IMR-90 (cell line): ENCODE measurements around the gene SYT6. TPM values are rescaled to one million over a fixed set of nuclear protein-coding genes. Genes with fewer than 3 reads are reported as not detected.

Source experiments
- ATAC-seq: fragments of 200-7000 bp; cut with Tn5 transposase; 2 replicates; pipeline ENCODE4 v1.9.1; 2020; ENCODE audit warnings: low read depth, mild to moderate bottlenecking, moderate library complexity
- BruUV-seq: library from RNA; stranded (reverse); fragments of 400-500 nt; replicated peaks from 2 replicates; lab custom pipeline; 2021; lab: Mats Ljungman, UMichigan
- CTCF ChIA-PET: fragments of 300-600 bp; formaldehyde crosslinking; extraction: SDS; loops from one replicate; lab custom pipeline; 2021; ENCODE audit warnings: antibody characterized with exemption; lab: Yijun Ruan, JAX
- POLR2A ChIA-PET: fragments of 300-600 bp; sonication (Branson Sonifier 250); formaldehyde crosslinking; loops from one replicate; lab custom pipeline; 2022; ENCODE audit warnings: antibody characterized with exemption; ENCODE audit not compliant: unreplicated experiment; lab: Charles Lee
- DNase-seq: peaks from one replicate; pipeline ENCODE4 v3.0.0; 2013
- H2AFZ ChIP-seq: replicated peaks from 2 replicates; pipeline ENCODE3; 2013; ENCODE audit warnings: low read length, mild to moderate bottlenecking; ENCODE audit not compliant: poor library complexity
- H2AK5ac ChIP-seq: 2 replicates; pipeline ENCODE4 v1.6.1; 2013; ENCODE audit warnings: low read depth, low read length, inconsistent platforms
- H2AK9ac ChIP-seq: replicated peaks from 2 replicates; pipeline ENCODE3; 2013; ENCODE audit warnings: mild to moderate bottlenecking, low read depth, low read length, moderate library complexity; ENCODE audit not compliant: poor library complexity
- H2BK120ac ChIP-seq: 2 replicates; pipeline ENCODE4 v1.6.1; 2013; ENCODE audit warnings: low read depth, low read length, inconsistent platforms
- H2BK15ac ChIP-seq: 3 replicates; pipeline ENCODE4 v1.6.1; 2013; ENCODE audit warnings: low read depth, low read length, inconsistent platforms
- H2BK20ac ChIP-seq: 2 replicates; pipeline ENCODE4 v1.6.1; 2013; ENCODE audit warnings: low read depth, mild to moderate bottlenecking, inconsistent platforms, low read length, moderate library complexity
- H2BK5ac ChIP-seq: 2 replicates; pipeline ENCODE4 v1.6.1; 2013; ENCODE audit warnings: mild to moderate bottlenecking, low read depth, low read length, inconsistent platforms; ENCODE audit not compliant: poor library complexity, severe bottlenecking
- H3K14ac ChIP-seq: replicated peaks from 2 replicates; pipeline ENCODE4 v1.6.1; 2013; ENCODE audit warnings: low read depth, low read length, inconsistent platforms
- H3K18ac ChIP-seq: 2 replicates; pipeline ENCODE4 v1.6.1; 2013; ENCODE audit warnings: low read depth, low read length, control low read depth
- H3K23ac ChIP-seq: 2 replicates; pipeline ENCODE4 v1.6.1; 2013; ENCODE audit warnings: low read depth, low read length, inconsistent platforms
- H3K27ac ChIP-seq: 2 replicates; pipeline ENCODE4 v1.5.1; 2013; ENCODE audit warnings: mild to moderate bottlenecking, control low read depth, low read length; ENCODE audit not compliant: insufficient read depth
- H3K27me3 ChIP-seq: 2 replicates; pipeline ENCODE4 v1.6.1; 2013; ENCODE audit warnings: low read length; ENCODE audit not compliant: control insufficient read depth, insufficient read depth
- H3K36me3 ChIP-seq: 2 replicates; pipeline ENCODE4 v1.6.1; 2013; ENCODE audit warnings: low read length, mixed read lengths; ENCODE audit not compliant: control insufficient read depth, insufficient read depth
- H3K4ac ChIP-seq: 2 replicates; pipeline ENCODE4 v1.6.1; 2013; ENCODE audit warnings: low read depth, low read length, inconsistent platforms
- H3K4me1 ChIP-seq: 2 replicates; pipeline ENCODE4 v1.6.1; 2013; ENCODE audit warnings: low read length, mixed read lengths; ENCODE audit not compliant: control insufficient read depth, insufficient read depth
- H3K4me2 ChIP-seq: 2 replicates; pipeline ENCODE4 v1.6.1; 2013; ENCODE audit warnings: low read depth, mild to moderate bottlenecking, control low read depth, low read length, moderate library complexity
- H3K4me3 ChIP-seq: 2 replicates; pipeline ENCODE4 v1.5.1; 2013; ENCODE audit warnings: low read depth, mild to moderate bottlenecking, control low read depth, low read length, moderate library complexity; ENCODE audit not compliant: insufficient read depth
- H3K56ac ChIP-seq: 2 replicates; pipeline ENCODE4 v1.6.1; 2013; ENCODE audit warnings: low read length, inconsistent platforms; ENCODE audit not compliant: insufficient read depth; ENCODE audit errors: extremely low read depth
- H3K79me1 ChIP-seq, 2 experiments: 2 replicates each; pipeline ENCODE4 v1.6.1; 2013; ENCODE audit warnings: low read length in 2 of 2, inconsistent platforms in 1 of 2, low read depth in 1 of 2
- H3K9ac ChIP-seq: 2 replicates; pipeline ENCODE4 v1.6.1; 2013; ENCODE audit warnings: low read depth, low read length, control low read depth
- H3K9me1 ChIP-seq: 2 replicates; pipeline ENCODE4 v1.6.1; 2013; ENCODE audit warnings: low read length, inconsistent platforms; ENCODE audit not compliant: insufficient read depth
- H3K9me3 ChIP-seq: 2 replicates; pipeline ENCODE4 v1.6.1; 2013; ENCODE audit warnings: low read length; ENCODE audit not compliant: control insufficient read depth, insufficient read depth
- H4K20me1 ChIP-seq: 2 replicates; pipeline ENCODE4 v1.6.1; 2013; ENCODE audit warnings: low read length, inconsistent platforms; ENCODE audit not compliant: insufficient read depth
- H4K5ac ChIP-seq: 2 replicates; pipeline ENCODE4 v1.6.1; 2013; ENCODE audit warnings: mild to moderate bottlenecking, low read depth, low read length, control low read depth
- H4K8ac ChIP-seq, 2 experiments: 2 replicates each; pipeline ENCODE4 v1.6.1; 2013; ENCODE audit warnings: low read depth in 2 of 2, low read length in 2 of 2, control low read depth in 1 of 2, inconsistent platforms in 1 of 2
- H4K91ac ChIP-seq: 2 replicates; pipeline ENCODE4 v1.6.1; 2013; ENCODE audit warnings: low read depth, low read length, inconsistent platforms; ENCODE audit not compliant: insufficient read depth
- NFE2L2 ChIP-seq: fragments of 150-350 bp; IDR thresholded peaks from 2 replicates; pipeline ENCODE4 v1.6.1; 2016; ENCODE audit warnings: low read depth, mild to moderate bottlenecking, low read length
- WGBS, 2 experiments: methylation state at CpG; one replicate each; pipeline versions ENCODE4 v1.1.5 to v1.1.7; 2013; ENCODE audit warnings: missing lambda C conversion rate in 2 of 2; ENCODE audit not compliant: insufficient read length in 1 of 2; ENCODE audit errors: extremely low coverage in 2 of 2; 5-methylcytosine and 5-hydroxymethylcytosine counted together
- dilution Hi-C: fragments of 300-500 bp; cut with HindIII; formaldehyde crosslinking; loops from one replicate; pipeline ENCODE4 v1.14.3; 2018; ENCODE audit warnings: low sequenced_read_pairs; ENCODE audit not compliant: unreplicated experiment
- in situ Hi-C: fragments of 300-500 bp; cut with MboI; formaldehyde crosslinking; loops from 3 replicates; pipeline ENCODE4 v1.14.3; 2019; ENCODE audit warnings: low sequenced_read_pairs, inconsistent platforms, mixed read lengths
- intact Hi-C: fragments of 100-400 bp; cut with micrococcal nuclease; formaldehyde crosslinking; loops from 2 replicates; pipeline ENCODE4 v1.10.0; 2022
- polyA plus RNA-seq, 3 experiments: library from polyadenylated mRNA; depleted of rRNA; stranded (reverse); fragments of >200 nt; gene quantifications; 2 replicates each; pipeline ENCODE4 v1.2.3, GENCODE V29; 2012; ENCODE audit warnings: low replicate concordance in 1 of 3
- total RNA-seq: library from RNA; depleted of rRNA; stranded (reverse); fragments of >200 nt; gene quantifications from 2 replicates; pipeline ENCODE4 v1.2.3, GENCODE V29; 2012
- TF ChIP-seq, protein P1 (sequence below): fragments of 150-350 bp; IDR thresholded peaks from 2 replicates; pipeline ENCODE4 v1.6.1; 2016; ENCODE audit warnings: low read depth, mild to moderate bottlenecking, low read length, moderate library complexity, borderline replicate concordance

The SYT6 gene
- total and polyA plus RNA-seq, 2 of the 4 experiments (the other 2 are of a cell fraction): not detected

DNA sequence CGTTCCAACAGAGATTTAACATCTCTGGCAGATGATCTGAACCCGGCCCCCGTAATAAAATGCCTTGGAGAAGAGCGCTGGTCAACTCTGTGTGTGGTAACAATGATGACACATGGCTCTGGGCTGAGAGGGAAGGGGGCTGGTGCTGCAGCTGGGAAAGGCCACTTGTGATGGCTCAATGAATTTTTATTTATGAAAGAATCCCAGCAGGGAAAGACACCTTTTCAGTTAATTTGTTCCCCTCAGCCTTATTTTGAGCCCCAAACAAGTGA lies 59.4 kb downstream of the SYT6 start:
- H3K9me1 ChIP-seq: no peaks in the 10 kb centered on the region
- no peak overlapping the region for H2AK9ac ChIP-seq
- no peak overlapping the region for H3K23ac ChIP-seq
- no peaks in the 10 kb centered on the region for H3K79me1 ChIP-seq
- no peaks in the 10 kb centered on the region for H3K36me3 ChIP-seq
- H2BK20ac ChIP-seq: no peak overlapping the region
- no peak for TF ChIP-seq NFE2L2
- TF ChIP-seq, protein P1, sequence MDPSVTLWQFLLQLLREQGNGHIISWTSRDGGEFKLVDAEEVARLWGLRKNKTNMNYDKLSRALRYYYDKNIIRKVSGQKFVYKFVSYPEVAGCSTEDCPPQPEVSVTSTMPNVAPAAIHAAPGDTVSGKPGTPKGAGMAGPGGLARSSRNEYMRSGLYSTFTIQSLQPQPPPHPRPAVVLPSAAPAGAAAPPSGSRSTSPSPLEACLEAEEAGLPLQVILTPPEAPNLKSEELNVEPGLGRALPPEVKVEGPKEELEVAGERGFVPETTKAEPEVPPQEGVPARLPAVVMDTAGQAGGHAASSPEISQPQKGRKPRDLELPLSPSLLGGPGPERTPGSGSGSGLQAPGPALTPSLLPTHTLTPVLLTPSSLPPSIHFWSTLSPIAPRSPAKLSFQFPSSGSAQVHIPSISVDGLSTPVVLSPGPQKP: no peak
- ATAC-seq (0 out of 2 replicates have a peak, but pooled peaks have one; percentile 21), DNase-seq (peak; percentile 26)
- no peak overlapping the region for H3K56ac ChIP-seq
- no peaks in the 10 kb centered on the region for H4K20me1 ChIP-seq
- no peak overlapping the region for H3K4ac ChIP-seq
- H3K9ac ChIP-seq: no peak overlapping the region
- H3K4me2 ChIP-seq: peak overlapping the region; percentile 7; the same call in 1 of the 2 replicates
- in situ Hi-C loops (no loop called here), dilution Hi-C loops (no loop called here), intact Hi-C loops (no loop called here)
- no TSS peak for BruUV-seq
- no peak overlapping the region for H4K91ac ChIP-seq
- H4K5ac ChIP-seq: no peak overlapping the region
- H2AK5ac ChIP-seq: no peak overlapping the region
- H3K27me3 ChIP-seq: peaks cover 31% of the 10 kb centered on the region
- no peak overlapping the region for H3K4me3 ChIP-seq
- no peak overlapping the region for H3K14ac ChIP-seq
- H2AFZ ChIP-seq: no peak overlapping the region
- H4K8ac ChIP-seq: no peak overlapping the region
- H3K18ac ChIP-seq: no peak overlapping the region
- H2BK120ac ChIP-seq: no peak overlapping the region
- no peak overlapping the region for H2BK15ac ChIP-seq
- no peak overlapping the region for H3K27ac ChIP-seq
- H3K9me3 ChIP-seq: no peaks in the 10 kb centered on the region
- H2BK5ac ChIP-seq: no peak overlapping the region
- H3K4me1 ChIP-seq: 0 out of 2 replicates have a peak, but pooled peaks cover 1% of the 10 kb centered on the region
- WGBS, 2 experiments: no CpG with 5 or more reads among the region's 4 CpGs
- CTCF ChIA-PET: no interaction called here
- POLR2A ChIA-PET: no interaction called here
